Measurements from ENCODE around the gene RCL1.

DNA sequence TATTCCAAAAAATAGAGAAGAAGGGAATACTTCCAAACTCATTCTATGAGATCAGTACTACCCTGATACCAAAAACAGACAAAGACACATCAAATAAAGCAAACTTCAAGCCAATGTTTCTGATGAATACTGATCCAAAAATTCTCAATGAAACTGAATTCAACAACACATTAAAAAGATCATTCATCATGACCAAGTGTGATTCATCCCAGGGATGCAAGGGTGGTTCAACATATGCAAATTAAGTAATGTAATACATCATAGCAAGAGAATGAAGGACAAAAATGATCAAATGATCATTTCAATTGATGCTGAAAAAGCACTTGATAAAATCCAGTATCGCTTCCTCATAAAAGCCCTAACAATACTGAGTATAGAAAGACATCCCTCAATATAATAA lies 4.9 kb upstream of the RCL1 start:
- no peak for TF ChIP-seq POLR2A (IDR thresholded peaks at IDR 0.05; ENCODE audit: low read depth)
- no peak for TF ChIP-seq POLR2AphosphoS5 (IDR thresholded peaks at IDR 0.05)
- no peak for TF ChIP-seq EP300 (IDR thresholded peaks at IDR 0.05)
- TF ChIP-seq, protein P1, sequence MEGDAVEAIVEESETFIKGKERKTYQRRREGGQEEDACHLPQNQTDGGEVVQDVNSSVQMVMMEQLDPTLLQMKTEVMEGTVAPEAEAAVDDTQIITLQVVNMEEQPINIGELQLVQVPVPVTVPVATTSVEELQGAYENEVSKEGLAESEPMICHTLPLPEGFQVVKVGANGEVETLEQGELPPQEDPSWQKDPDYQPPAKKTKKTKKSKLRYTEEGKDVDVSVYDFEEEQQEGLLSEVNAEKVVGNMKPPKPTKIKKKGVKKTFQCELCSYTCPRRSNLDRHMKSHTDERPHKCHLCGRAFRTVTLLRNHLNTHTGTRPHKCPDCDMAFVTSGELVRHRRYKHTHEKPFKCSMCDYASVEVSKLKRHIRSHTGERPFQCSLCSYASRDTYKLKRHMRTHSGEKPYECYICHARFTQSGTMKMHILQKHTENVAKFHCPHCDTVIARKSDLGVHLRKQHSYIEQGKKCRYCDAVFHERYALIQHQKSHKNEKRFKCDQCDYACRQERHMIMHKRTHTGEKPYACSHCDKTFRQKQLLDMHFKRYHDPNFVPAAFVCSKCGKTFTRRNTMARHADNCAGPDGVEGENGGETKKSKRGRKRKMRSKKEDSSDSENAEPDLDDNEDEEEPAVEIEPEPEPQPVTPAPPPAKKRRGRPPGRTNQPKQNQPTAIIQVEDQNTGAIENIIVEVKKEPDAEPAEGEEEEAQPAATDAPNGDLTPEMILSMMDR (IDR thresholded peaks at IDR 0.05): no peak
